Activated T-cell treated with anti-CD3 and anti-CD28 coated beads for 4 hours (primary cell): ENCODE measurements around the gene DAP3.
"Not testable (repeated sequence)": the region's sequence is repeated elsewhere in the genome, so short reads cannot be mapped to it uniquely, and the experiment has no call there.

Experiments used
- DNase-seq: peaks from one replicate; pipeline ENCODE4 v3.0.0-alpha.2; 2020

The DAP3 gene

GRCh38 chr1:155689081-155689607 is at the start of gene DAP3:
Gene DAP3 (plus strand): TSS chr1:155689091. CDS start chr1:155709780, 20,689 bp downstream.
- DNase-seq: not testable (repeated sequence)

- DNase-seq: no peak
These were observed 48.5 kb upstream of the DAP3 start for GRCh38 chr1:155640367-155640766.

- DNase-seq: not testable (repeated sequence)
These were observed 46.2 kb upstream of the DAP3 start for GRCh38 chr1:155642559-155643180.

- no peak for DNase-seq
These were observed 45.7 kb upstream of the DAP3 start for GRCh38 chr1:155643230-155643629.

- no peak for DNase-seq
These were observed 43.8 kb upstream of the DAP3 start for GRCh38 chr1:155645034-155645598.

- no peak for DNase-seq
These were observed 43.2 kb upstream of the DAP3 start for GRCh38 chr1:155645648-155646047.

- DNase-seq: no peak
These were observed 42.6 kb upstream of the DAP3 start for GRCh38 chr1:155646307-155646706.

- DNase-seq: no peak
These were observed 40.4 kb upstream of the DAP3 start for GRCh38 chr1:155648207-155649147.

GRCh38 chr1:155649676-155650075 is 39.2 kb upstream of the DAP3 start:
- DNase-seq: no peak

GRCh38 chr1:155650231-155650757 is 38.6 kb upstream of the DAP3 start:
- DNase-seq: no peak

GRCh38 chr1:155651861-155652661 is 36.8 kb upstream of the DAP3 start:
- no peak for DNase-seq

GRCh38 chr1:155652951-155653350 is 35.9 kb upstream of the DAP3 start:
- no peak for DNase-seq

GRCh38 chr1:155657463-155657862 is 31.4 kb upstream of the DAP3 start:
- no peak for DNase-seq

GRCh38 chr1:155661239-155661638 is 27.7 kb upstream of the DAP3 start:
- DNase-seq: not testable (repeated sequence)

- DNase-seq: no peak
These were observed 19.4 kb upstream of the DAP3 start for GRCh38 chr1:155669233-155670162.

- DNase-seq: no peak
These were observed 17.1 kb upstream of the DAP3 start for GRCh38 chr1:155671750-155672149.

GRCh38 chr1:155673003-155673402 is 15.9 kb upstream of the DAP3 start:
- DNase-seq: no peak

- no peak for DNase-seq
These were observed 10.9 kb upstream of the DAP3 start for GRCh38 chr1:155678027-155678426.

- DNase-seq: not testable (repeated sequence)
These were observed 9.9 kb upstream of the DAP3 start for GRCh38 chr1:155678992-155679391.

GRCh38 chr1:155680531-155680930 is 8.4 kb upstream of the DAP3 start:
- DNase-seq: no peak

GRCh38 chr1:155681776-155682175 is 7.1 kb upstream of the DAP3 start:
- no peak for DNase-seq
